Stimulated activated CD4-positive, alpha-beta T cell treated with anti-CD3 and anti-CD28 coated beads, Interleukin-4, amount 100 ng/mL, for 24 hours (primary cell): ENCODE measurements around the gene ACACA.

Experiments used
- DNase-seq: peaks from one replicate; pipeline ENCODE4 v3.0.0-alpha.2; 2020

The ACACA gene

GRCh38 chr17:37060928-37061327 lies 345.7 kb downstream of the ACACA start:
- DNase-seq = no peak

GRCh38 chr17:37060094-37060493 lies 346.5 kb downstream of the ACACA start:
- DNase-seq = no peak

- no peak for DNase-seq
These were observed 347.1 kb downstream of the ACACA start for GRCh38 chr17:37059493-37059892.

- no peak for DNase-seq
These were observed 350.0 kb downstream of the ACACA start for GRCh38 chr17:37056622-37057021.

- no peak for DNase-seq
These were observed 351.7 kb downstream of the ACACA start for GRCh38 chr17:37054894-37055293.

- DNase-seq = no peak
These were observed 354.2 kb downstream of the ACACA start for GRCh38 chr17:37052450-37052849.

DNA sequence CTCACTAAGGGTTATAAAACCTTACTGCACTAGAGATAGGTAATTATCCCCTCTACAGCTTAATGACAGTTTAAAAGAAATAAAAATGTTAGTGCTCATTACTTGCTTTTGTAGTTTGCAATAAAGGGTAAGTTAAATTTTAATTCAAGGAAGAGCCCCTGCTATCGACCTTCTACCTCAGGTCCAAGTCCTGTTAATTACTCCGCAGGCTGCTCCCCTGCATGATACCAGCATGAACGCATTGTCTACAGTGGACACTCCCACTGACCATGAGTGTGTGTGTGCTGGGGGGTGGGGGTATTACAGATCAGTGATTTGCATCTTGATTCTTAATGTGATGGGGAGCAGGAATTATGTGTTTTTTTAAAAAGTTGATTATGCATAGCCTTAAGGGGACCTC lies 354.8 kb downstream of the ACACA start:
- DNase-seq = no peak

DNA sequence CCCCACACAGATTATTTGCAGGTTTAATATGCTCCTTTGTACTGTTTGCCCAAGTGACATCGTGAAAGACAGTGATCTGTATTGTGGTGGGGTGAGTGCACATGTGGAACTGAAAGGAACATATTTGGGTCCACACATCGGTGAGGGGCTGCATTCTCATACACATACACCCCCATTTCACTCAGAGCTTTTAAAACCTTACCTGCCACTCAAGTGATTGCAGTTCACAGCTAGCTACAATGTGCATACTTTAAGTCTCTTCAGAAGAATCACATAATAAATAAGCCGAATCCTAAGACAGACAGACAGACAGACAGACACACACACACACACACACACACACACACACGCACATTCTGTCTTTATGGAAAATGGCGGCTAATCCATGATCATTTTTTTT lies 355.3 kb downstream of the ACACA start:
- no peak for DNase-seq

GRCh38 chr17:37050920-37051319 lies 355.7 kb downstream of the ACACA start:
- no peak for DNase-seq

GRCh38 chr17:37048811-37049210 lies 357.8 kb downstream of the ACACA start:
- no peak for DNase-seq

GRCh38 chr17:37047631-37048104 lies 359.0 kb downstream of the ACACA start:
- peak; percentile 82 for DNase-seq

GRCh38 chr17:37045351-37045922 lies 361.2 kb downstream of the ACACA start:
- DNase-seq = no peak

DNA sequence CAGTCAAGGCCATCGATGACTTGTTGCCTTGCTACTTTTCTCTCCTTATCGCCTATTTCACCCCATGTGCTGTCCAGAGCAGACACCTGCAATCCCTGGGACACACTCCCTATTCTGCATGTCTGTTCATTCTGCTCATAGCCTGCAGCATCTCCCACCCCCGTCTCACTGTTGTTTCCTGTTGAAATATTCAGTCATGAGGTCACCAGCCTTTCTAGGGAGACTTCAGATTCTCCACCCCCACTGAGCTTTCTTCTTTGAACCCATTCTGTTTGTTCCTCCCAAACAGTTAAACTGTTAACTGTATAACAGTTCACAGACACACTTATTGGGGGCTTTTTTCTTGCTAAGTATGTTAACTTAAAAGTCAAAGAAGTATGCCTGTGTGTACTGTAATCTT lies 363.4 kb downstream of the ACACA start:
- no peak for DNase-seq

GRCh38 chr17:37041932-37042331 lies 364.7 kb downstream of the ACACA start:
- no peak for DNase-seq

- DNase-seq = no peak
These were observed 367.4 kb downstream of the ACACA start for GRCh38 chr17:37039269-37039668.

GRCh38 chr17:37037590-37038155 lies 369.0 kb downstream of the ACACA start:
- DNase-seq = no peak
